ENCODE results near the gene HDAC4. TPM values are rescaled to one million over a fixed set of nuclear protein-coding genes. Genes with fewer than 3 reads are reported as not detected.

Gene HDAC4
- total RNA-seq, 4 donors from 2014 or later: 21.6 to 72.7 (median 35.2) TPM

- Histone ChIP-seq H3K36me3 (peaks cover 3 to 98% (median 34%) of the 10 kb centered on the region in 3 donors), H3K4me3 (no peak overlapping the region), H3K9me3 (no peaks in the 10 kb centered on the region), H3K27me3 (no peaks in the 10 kb centered on the region), H3K4me1 (peaks cover 0 to 10% (median 0%) of the 10 kb centered on the region in 3 donors), H3K27ac (no peak overlapping the region)
- TF ChIP-seq, protein P1, sequence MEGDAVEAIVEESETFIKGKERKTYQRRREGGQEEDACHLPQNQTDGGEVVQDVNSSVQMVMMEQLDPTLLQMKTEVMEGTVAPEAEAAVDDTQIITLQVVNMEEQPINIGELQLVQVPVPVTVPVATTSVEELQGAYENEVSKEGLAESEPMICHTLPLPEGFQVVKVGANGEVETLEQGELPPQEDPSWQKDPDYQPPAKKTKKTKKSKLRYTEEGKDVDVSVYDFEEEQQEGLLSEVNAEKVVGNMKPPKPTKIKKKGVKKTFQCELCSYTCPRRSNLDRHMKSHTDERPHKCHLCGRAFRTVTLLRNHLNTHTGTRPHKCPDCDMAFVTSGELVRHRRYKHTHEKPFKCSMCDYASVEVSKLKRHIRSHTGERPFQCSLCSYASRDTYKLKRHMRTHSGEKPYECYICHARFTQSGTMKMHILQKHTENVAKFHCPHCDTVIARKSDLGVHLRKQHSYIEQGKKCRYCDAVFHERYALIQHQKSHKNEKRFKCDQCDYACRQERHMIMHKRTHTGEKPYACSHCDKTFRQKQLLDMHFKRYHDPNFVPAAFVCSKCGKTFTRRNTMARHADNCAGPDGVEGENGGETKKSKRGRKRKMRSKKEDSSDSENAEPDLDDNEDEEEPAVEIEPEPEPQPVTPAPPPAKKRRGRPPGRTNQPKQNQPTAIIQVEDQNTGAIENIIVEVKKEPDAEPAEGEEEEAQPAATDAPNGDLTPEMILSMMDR (IDR thresholded peaks at IDR 0.05): no peak
- TF ChIP-seq POLR2A (IDR thresholded peaks at IDR 0.05): no peak
- DNase-seq: no peak
- intact Hi-C loops (cut with DNase I): no loop called here
- WGBS, 2 donors: 88% methylated on average over 17 to 22 of the region's 25 CpGs
These were observed 322.5 kb downstream of the HDAC4 start for GRCh38 chr2:239078128-239078924.

DNA sequence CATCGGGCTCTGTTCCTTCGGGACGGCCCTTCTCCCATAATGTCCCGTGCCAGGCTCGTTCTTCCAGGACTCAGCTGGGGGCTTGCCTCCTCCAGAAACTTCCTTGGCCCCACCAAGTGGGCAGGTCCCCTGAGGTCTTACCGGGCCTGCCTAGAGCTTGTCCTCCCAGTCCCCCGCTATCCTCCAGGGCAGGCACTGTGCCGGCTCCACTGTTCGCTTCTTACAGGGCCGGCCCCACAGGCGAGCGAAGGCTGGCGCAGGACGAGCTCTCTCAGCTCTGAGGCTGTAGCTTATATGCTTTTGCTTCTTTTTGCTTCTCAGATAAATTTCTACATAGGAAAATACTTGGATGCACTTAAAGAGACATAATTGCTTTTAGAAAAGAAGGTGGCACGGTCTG lies 323.6 kb downstream of the HDAC4 start:
- WGBS, 2 donors: 89 to 95% methylated on average over 7 to 15 of the region's 15 CpGs
- TF ChIP-seq, protein P1 (IDR thresholded peaks at IDR 0.05): no peak
- no peak for TF ChIP-seq POLR2A (IDR thresholded peaks at IDR 0.05)
- Histone ChIP-seq H3K9me3 (no peaks in the 10 kb centered on the region), H3K36me3 (peaks cover 0 to 98% (median 25%) of the 10 kb centered on the region in 3 donors), H3K27me3 (no peaks in the 10 kb centered on the region), H3K27ac (no peak overlapping the region), H3K4me3 (no peak overlapping the region), H3K4me1 (peaks cover 0 to 10% (median 0%) of the 10 kb centered on the region in 3 donors)
- intact Hi-C loops (cut with DNase I): no loop called here
- no peak for DNase-seq

DNA sequence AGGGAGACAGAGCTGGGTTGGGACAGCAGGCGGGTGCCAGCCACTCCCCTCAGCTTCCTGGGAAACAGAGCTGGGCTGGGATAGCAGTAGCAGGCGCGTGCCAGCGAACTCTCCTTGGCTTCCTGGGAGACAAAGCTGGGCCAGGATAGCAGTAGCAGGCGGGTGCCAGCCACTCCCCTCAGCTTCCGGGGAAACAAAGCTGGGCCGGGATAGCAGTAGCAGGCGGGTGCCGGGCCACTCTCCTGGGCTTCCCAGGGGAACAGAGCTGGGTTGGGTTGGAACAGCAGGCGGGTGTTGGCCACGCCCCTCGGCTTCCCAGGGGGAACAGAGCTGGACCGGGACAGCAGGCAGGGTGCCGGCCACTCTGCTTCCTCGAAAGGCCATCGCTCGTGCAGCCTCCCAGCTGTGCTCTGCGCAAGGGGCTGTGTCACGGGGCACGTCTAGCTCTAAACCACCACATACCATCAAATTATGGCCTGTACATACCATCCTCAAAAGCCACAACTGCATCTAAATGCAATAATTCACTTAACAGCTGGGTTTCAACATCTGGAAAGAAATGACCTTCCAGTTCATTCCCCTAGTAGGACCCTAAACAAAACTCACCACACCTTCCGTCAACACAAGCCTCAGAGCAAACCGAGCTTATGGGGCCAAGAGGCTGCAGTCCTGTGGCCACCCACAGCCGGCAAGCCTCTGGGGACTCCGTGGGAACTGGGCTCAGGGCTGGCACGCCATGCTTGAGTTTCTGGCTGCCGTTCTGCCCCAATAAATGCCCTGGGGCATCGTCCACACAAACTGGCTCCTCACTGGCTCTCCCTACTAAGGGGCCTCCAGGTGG lies 324.7 kb downstream of the HDAC4 start:
- 70 to 80% methylated on average over 8 to 10 of the region's 27 CpGs for WGBS, 2 donors
- TF ChIP-seq POLR2A (IDR thresholded peaks at IDR 0.05): no peak
- TF ChIP-seq, protein P1 (IDR thresholded peaks at IDR 0.05): no peak
- H3K27ac ChIP-seq: no peak overlapping the region
- no peak for DNase-seq
- H3K36me3 ChIP-seq: peaks cover 5 to 98% (median 30%) of the 10 kb centered on the region in 3 donors
- no peaks in the 10 kb centered on the region for H3K27me3 ChIP-seq
- H3K9me3 ChIP-seq: no peaks in the 10 kb centered on the region
- intact Hi-C loops (cut with DNase I): no loop called here
- H3K4me3 ChIP-seq: no peak overlapping the region
- peaks cover 0 to 10% (median 0%) of the 10 kb centered on the region in 3 donors for H3K4me1 ChIP-seq

GRCh38 chr2:239073745-239074530 lies 326.9 kb downstream of the HDAC4 start:
- Histone ChIP-seq H3K27ac (no peak overlapping the region), H3K36me3 (peaks cover 5 to 87% (median 20%) of the 10 kb centered on the region in 3 donors), H3K4me1 (peaks cover 0 to 10% (median 0%) of the 10 kb centered on the region in 3 donors), H3K27me3 (no peaks in the 10 kb centered on the region), H3K4me3 (no peak overlapping the region), H3K9me3 (no peaks in the 10 kb centered on the region)
- intact Hi-C loops (cut with DNase I): no loop called here
- WGBS, 2 donors: 90% methylated on average over 10 to 13 of the region's 18 CpGs
- TF ChIP-seq POLR2A (IDR thresholded peaks at IDR 0.05): no peak
- TF ChIP-seq, protein P1 (IDR thresholded peaks at IDR 0.05): no peak
- DNase-seq: no peak
